ENCODE results near the gene HS2ST1.
A peak's percentile ranks its signal among the peaks of the same experiment; 100 is the strongest.

The HS2ST1 gene

DNA sequence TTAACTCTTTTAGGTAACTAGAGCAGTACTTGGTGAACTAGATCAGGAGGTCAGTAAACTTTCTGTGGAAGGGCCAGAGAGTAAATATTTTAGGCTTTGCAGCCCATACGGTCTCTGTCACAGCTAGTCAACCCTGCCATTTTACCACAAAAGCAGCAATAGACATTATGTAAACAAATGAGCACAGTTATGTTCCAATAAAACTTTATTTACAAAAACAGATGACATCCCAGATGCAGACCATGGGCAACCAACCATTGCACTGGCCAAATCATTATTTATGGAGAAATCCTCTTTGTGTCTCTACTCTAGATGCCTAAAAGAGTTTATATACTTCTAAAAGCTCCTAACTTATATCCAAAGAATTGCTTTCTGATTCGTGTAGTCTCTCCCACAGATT lies 192.4 kb downstream of the HS2ST1 start:
- ChIA-PET POLR2A (no interaction called here), CTCF (interaction anchor here (1.2 to 1.6 kb wide), 2 partner anchors 22 to 633 kb away, joined by 3 to 4 read pairs; no protein-coding TSS in a partner anchor)
- Histone ChIP-seq H3K36me3 (ENCODE audit: control insufficient read depth in 2 of 2, insufficient read depth in 1 of 2, low read length in 2 of 2) (no peaks in the 10 kb centered on the region), H3K4me1 (ENCODE audit: control insufficient read depth, insufficient read depth, low read length) (peaks cover 10% of the 10 kb centered on the region; the same call in 1 of the 2 replicates), H3K27ac (ENCODE audit: extremely low read depth, low read depth, low read length) (no peak overlapping the region), H3K4me3 (ENCODE audit: low read depth, low read length) (no peak overlapping the region), H3K9me3 (ENCODE audit: control insufficient read depth, insufficient read depth, low read depth, low read length) (no peaks in the 10 kb centered on the region)
- TF ChIP-seq OVOL3 (tag by site-specific recombination; IDR thresholded peaks at IDR 0.05) (peak; percentile 51; the same call in 1 of the 2 replicates), KLF1 (tag by site-specific recombination; IDR thresholded peaks at IDR 0.05) (no peak), FEZF1 (tag by site-specific recombination; IDR thresholded peaks at IDR 0.05) (peak; percentile 10; the same call in 1 of the 2 replicates), ZNF311 (tag by site-specific recombination; IDR thresholded peaks at IDR 0.05; ENCODE audit: borderline replicate concordance) (no peak)

DNA sequence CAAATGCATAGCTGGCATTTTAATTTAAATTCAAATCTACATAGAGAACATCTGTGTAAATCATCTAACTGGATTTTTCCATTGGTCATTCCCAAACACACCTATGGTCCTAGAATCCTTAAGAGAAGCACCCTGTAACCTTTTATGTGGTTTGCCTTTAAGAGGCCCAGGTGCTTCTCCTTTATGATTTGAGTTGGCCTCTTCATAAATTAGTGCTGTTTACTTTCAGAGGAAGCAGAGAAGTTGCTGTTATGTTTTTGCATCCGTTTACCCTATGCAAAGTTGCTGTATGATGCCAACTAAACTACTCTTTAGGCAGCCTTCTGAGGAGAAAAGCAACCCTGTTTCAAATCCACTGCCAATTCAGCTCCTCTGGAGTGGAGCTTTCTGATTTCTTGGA lies 193.8 kb downstream of the HS2ST1 start:
- ChIA-PET CTCF (interaction anchor here (1.1 to 1.6 kb wide), 2 partner anchors 13 to 635 kb away, joined by 3 to 4 read pairs; no protein-coding TSS in a partner anchor), POLR2A (no interaction called here)

DNA sequence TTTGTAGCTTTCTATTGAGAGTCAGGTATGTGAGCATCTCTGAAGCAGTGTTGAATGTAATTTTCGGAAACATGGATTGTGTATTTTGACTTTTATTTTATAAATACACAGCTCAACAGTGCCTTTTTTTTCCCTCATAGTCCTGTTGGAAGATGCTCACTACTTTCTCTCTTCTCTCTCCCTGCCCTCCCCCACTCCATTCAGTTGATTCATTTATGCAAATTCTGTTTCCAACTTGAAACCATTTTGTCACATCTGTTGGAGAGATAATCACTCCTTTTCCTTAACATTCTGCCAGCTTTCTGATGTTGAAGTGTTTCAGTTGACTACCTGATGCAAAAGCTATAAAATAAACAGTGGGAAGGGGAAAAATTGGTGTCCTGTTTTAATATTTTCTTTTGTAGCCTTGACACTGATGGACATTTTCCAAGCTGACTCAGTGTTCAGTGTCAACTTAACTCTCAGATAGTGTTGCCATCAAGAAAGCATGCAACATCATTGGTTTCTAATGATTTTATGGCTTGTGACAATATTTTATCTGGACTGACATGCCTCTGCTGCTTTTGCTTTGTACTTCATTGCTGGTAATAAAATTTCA lies 194.5 kb downstream of the HS2ST1 start:
- Histone ChIP-seq H3K4me3 (ENCODE audit: low read depth, low read length) (no peak overlapping the region), H3K27ac (ENCODE audit: extremely low read depth, low read depth, low read length) (no peak overlapping the region), H3K4me1 (ENCODE audit: control insufficient read depth, insufficient read depth, low read length) (0 out of 2 replicates have a peak, but pooled peaks cover 5% of the 10 kb centered on the region), H3K36me3 (ENCODE audit: control insufficient read depth in 2 of 2, insufficient read depth in 1 of 2, low read length in 2 of 2) (no peaks in the 10 kb centered on the region), H3K9me3 (ENCODE audit: control insufficient read depth, insufficient read depth, low read depth, low read length) (no peaks in the 10 kb centered on the region)
- ChIA-PET CTCF (interaction anchor here (1.1 kb wide), 1 partner anchor 12 kb away, joined by 3 read pairs; no protein-coding TSS in a partner anchor), POLR2A (no interaction called here)
- TF ChIP-seq ZNF221 (tag by site-specific recombination; IDR thresholded peaks at IDR 0.05; ENCODE audit: borderline replicate concordance) (no peak), ZNF571 (tag by site-specific recombination; IDR thresholded peaks at IDR 0.05) (no peak), SCRT2 (tag by site-specific recombination; IDR thresholded peaks at IDR 0.05) (no peak), ZNF248 (tag by site-specific recombination; IDR thresholded peaks at IDR 0.05) (no peak), ZXDB (tag by site-specific recombination; IDR thresholded peaks at IDR 0.05) (no peak), ZNF510 (tag by site-specific recombination; IDR thresholded peaks at IDR 0.05; ENCODE audit: insufficient replicate concordance) (no peak), OVOL3 (tag by site-specific recombination; IDR thresholded peaks at IDR 0.05) (no peak), GFI1B (tag by site-specific recombination; IDR thresholded peaks at IDR 0.05) (no peak)
- TF ChIP-seq, protein P1, sequence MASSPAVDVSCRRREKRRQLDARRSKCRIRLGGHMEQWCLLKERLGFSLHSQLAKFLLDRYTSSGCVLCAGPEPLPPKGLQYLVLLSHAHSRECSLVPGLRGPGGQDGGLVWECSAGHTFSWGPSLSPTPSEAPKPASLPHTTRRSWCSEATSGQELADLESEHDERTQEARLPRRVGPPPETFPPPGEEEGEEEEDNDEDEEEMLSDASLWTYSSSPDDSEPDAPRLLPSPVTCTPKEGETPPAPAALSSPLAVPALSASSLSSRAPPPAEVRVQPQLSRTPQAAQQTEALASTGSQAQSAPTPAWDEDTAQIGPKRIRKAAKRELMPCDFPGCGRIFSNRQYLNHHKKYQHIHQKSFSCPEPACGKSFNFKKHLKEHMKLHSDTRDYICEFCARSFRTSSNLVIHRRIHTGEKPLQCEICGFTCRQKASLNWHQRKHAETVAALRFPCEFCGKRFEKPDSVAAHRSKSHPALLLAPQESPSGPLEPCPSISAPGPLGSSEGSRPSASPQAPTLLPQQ (tag by site-specific recombination; IDR thresholded peaks at IDR 0.05): no peak
- TF ChIP-seq, protein P2, sequence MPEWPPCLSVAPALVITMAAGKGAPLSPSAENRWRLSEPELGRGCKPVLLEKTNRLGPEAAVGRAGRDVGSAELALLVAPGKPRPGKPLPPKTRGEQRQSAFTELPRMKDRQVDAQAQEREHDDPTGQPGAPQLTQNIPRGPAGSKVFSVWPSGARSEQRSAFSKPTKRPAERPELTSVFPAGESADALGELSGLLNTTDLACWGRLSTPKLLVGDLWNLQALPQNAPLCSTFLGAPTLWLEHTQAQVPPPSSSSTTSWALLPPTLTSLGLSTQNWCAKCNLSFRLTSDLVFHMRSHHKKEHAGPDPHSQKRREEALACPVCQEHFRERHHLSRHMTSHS (tag by site-specific recombination; IDR thresholded peaks at IDR 0.05): no peak

More for the DNA sequence above, 193.8 kb downstream of the HS2ST1 start:
- Histone ChIP-seq H3K27ac (ENCODE audit: extremely low read depth, low read depth, low read length) (no peak overlapping the region), H3K9me3 (ENCODE audit: control insufficient read depth, insufficient read depth, low read depth, low read length) (no peaks in the 10 kb centered on the region), H3K4me1 (ENCODE audit: control insufficient read depth, insufficient read depth, low read length) (peaks cover 8% of the 10 kb centered on the region; the same call in 1 of the 2 replicates), H3K4me3 (ENCODE audit: low read depth, low read length) (no peak overlapping the region), H3K36me3 (ENCODE audit: control insufficient read depth in 2 of 2, insufficient read depth in 1 of 2, low read length in 2 of 2) (no peaks in the 10 kb centered on the region)
- no peak for TF ChIP-seq ZEB2 (tag by site-specific recombination; IDR thresholded peaks at IDR 0.05)
- no peak for TF ChIP-seq RBAK (tag by site-specific recombination; IDR thresholded peaks at IDR 0.05)
- TF ChIP-seq ZSCAN30 (tag by site-specific recombination; IDR thresholded peaks at IDR 0.05): no peak
- no peak for TF ChIP-seq ZNF426 (tag by site-specific recombination; IDR thresholded peaks at IDR 0.05)
- no peak for TF ChIP-seq ZNF37A (tag by site-specific recombination; IDR thresholded peaks at IDR 0.05)
- no peak for TF ChIP-seq ZFP3 (tag by site-specific recombination; IDR thresholded peaks at IDR 0.05; ENCODE audit: low read depth)
- no peak for TF ChIP-seq REPIN1 (tag by site-specific recombination; IDR thresholded peaks at IDR 0.05; ENCODE audit: low read depth)
- TF ChIP-seq BCL11B (tag by site-specific recombination; IDR thresholded peaks at IDR 0.05; ENCODE audit: low read depth): no peak
- no peak for TF ChIP-seq TRIM28 (IDR thresholded peaks at IDR 0.05; ENCODE audit: borderline replicate concordance, low read length)
- no peak for TF ChIP-seq ZNF214 (tag by site-specific recombination; IDR thresholded peaks at IDR 0.05; ENCODE audit: borderline replicate concordance)
- TF ChIP-seq, protein P3, sequence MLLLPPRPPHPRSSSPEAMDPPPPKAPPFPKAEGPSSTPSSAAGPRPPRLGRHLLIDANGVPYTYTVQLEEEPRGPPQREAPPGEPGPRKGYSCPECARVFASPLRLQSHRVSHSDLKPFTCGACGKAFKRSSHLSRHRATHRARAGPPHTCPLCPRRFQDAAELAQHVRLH (tag by site-specific recombination; IDR thresholded peaks at IDR 0.05): no peak
- no peak for TF ChIP-seq ZBTB1 (tag by site-specific recombination; IDR thresholded peaks at IDR 0.05)
- TF ChIP-seq ZNF239 (tag by site-specific recombination; IDR thresholded peaks at IDR 0.05): no peak
- TF ChIP-seq, protein P4, sequence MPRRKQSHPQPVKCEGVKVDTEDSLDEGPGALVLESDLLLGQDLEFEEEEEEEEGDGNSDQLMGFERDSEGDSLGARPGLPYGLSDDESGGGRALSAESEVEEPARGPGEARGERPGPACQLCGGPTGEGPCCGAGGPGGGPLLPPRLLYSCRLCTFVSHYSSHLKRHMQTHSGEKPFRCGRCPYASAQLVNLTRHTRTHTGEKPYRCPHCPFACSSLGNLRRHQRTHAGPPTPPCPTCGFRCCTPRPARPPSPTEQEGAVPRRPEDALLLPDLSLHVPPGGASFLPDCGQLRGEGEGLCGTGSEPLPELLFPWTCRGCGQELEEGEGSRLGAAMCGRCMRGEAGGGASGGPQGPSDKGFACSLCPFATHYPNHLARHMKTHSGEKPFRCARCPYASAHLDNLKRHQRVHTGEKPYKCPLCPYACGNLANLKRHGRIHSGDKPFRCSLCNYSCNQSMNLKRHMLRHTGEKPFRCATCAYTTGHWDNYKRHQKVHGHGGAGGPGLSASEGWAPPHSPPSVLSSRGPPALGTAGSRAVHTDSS (tag by site-specific recombination; IDR thresholded peaks at IDR 0.05): no peak
- no peak for TF ChIP-seq ZNF544 (tag by site-specific recombination; IDR thresholded peaks at IDR 0.05)
- no peak for TF ChIP-seq ZIC2 (tag by site-specific recombination; IDR thresholded peaks at IDR 0.05)
- no peak for TF ChIP-seq SCRT1 (tag by site-specific recombination; IDR thresholded peaks at IDR 0.05; ENCODE audit: borderline replicate concordance)
